D721Med (cell line): ENCODE measurements around the gene CENPV.

Source experiments
- DNase-seq: peaks from one replicate; pipeline ENCODE4 v3.0.0; 2011; ENCODE audit warnings: low spot score; ENCODE audit not compliant: insufficient read length
- FAIRE-seq: peaks from 2 replicates; lab custom pipeline; 2011; peaks lifted over from hg19 to GRCh38; lab: Jason Lieb, UNC
- TF ChIP-seq, protein P1 (sequence below): IDR thresholded peaks from 2 replicates; pipeline ENCODE4 v1.5.1; 2012; ENCODE audit warnings: mild to moderate bottlenecking, control low read depth; ENCODE audit not compliant: insufficient read depth; ENCODE audit errors: missing control alignments

The CENPV gene

DNA sequence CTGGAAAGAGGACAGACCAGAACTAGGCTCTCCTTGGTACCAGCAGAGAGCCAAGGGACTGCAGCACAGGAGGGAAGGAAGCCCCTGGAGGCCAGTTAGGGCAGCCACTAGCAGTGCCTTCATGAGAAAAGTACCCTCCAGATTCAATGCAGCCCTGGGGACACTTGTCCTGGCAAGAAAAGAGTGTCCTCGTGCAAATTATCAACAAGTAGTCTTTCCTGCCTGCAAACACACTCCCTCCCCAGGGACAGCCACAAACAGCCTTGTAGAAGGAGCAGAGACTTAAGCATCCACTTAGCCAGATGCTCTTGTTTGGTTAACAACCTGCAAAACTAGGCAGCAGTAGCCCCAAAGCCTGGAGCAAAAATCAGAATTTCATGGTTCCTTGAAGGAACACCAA, 24.3 kb downstream of the CENPV start:
- no peak for FAIRE-seq
- no peak for DNase-seq
- TF ChIP-seq, protein P1, sequence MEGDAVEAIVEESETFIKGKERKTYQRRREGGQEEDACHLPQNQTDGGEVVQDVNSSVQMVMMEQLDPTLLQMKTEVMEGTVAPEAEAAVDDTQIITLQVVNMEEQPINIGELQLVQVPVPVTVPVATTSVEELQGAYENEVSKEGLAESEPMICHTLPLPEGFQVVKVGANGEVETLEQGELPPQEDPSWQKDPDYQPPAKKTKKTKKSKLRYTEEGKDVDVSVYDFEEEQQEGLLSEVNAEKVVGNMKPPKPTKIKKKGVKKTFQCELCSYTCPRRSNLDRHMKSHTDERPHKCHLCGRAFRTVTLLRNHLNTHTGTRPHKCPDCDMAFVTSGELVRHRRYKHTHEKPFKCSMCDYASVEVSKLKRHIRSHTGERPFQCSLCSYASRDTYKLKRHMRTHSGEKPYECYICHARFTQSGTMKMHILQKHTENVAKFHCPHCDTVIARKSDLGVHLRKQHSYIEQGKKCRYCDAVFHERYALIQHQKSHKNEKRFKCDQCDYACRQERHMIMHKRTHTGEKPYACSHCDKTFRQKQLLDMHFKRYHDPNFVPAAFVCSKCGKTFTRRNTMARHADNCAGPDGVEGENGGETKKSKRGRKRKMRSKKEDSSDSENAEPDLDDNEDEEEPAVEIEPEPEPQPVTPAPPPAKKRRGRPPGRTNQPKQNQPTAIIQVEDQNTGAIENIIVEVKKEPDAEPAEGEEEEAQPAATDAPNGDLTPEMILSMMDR, result no peak

DNA sequence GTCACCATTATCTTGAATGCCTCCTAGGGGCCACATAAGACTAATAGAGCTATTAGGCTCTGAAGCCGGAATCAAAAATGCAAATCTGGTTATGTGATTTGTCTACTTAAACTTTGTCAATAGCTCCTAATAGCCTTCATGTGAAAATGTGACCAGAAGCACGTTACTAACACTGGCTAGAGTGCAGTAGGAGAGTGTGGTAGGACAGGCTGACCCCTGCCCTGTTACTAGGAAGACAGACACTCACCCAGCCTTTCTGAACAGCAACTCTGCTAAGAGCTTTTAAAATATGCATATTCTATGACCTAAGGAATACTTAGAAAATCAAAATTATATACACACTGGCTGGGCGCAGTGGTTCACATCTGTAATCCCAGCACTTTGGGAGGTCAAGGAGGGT, 26.3 kb downstream of the CENPV start:
- FAIRE-seq, result no peak
- DNase-seq, result no peak
- TF ChIP-seq, protein P1, result no peak

DNA sequence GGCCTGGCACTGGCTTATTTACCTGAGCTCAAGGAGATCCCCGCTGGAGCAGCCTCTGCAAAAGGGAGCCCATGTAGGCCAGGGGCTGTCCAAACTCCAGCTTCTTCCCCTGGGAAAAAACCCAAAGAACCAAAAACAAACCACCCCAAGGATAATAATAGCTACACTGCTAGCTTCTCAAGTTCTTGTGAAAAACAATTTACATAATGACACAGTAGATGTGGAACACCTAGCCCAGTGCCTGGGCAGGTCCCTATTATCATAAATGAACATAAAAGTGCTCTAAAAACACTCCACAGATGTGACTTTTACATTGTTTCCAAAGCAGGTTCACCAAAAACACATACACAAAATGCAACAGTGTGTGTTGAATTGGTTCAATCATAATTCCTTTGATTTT, 27.3 kb downstream of the CENPV start:
- FAIRE-seq (no peak), DNase-seq (no peak)
- TF ChIP-seq, protein P1, result no peak

DNA sequence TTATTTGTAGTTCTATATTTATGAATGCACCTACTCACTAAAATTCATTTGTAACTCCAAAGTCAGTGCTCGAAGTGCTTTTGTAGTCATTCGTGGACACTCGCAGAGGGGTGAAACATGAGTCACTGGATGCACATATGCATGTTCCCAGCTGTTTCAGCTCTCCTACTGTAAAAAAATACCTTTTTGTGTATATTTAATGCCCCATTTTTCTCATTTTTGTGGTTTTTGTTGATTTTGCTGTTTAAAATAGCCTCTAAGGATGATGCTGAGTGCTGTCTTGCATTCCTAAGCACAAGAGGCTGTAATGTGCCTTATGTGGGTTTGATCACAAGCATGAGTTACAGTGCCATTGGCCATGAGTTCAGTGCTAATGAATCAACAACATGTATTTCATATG, 30.6 kb downstream of the CENPV start:
- DNase-seq (no peak), FAIRE-seq (no peak)
- TF ChIP-seq, protein P1, result no peak

DNA sequence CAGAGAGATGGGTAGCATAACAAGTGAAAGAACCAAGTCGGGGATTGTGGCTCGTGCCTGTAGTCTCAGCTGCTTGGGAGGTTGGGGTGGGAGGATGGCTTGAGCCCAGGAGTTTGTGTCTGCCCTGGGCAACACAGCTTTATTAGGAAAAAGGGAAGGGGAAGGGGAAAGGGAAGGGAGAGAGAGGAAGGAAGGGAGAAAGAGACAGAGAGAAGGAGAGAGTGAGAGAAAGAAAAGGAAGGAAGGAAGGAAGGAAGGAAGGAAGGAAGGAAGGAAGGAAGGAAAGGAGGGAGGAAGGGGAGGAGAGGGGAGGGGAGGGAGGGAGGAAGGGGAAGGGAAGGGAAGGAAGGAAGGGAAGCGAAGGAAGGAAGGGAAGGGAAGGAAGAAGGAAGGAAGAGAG, 33.3 kb downstream of the CENPV start:
- TF ChIP-seq, protein P1, result no peak
- no peak for DNase-seq
- no peak for FAIRE-seq

DNA sequence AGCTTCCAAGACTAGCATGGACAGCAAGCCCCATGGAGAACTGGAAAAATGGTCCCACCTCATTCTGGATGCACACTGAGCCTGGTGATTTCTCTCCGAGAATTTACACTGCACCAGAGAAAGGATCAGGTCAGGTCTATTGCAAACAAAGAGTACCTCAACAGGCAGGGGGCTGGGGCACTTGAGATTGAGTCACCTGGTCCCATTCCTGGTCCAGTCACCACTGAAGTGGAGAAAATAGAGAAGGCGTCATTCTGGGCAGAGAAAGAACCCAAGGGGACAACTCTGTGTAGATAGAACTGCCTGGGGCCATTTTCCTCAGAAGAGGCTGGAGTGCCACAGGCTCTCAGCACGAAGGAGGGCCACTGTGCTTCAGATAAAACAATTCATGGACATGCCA, 38.4 kb downstream of the CENPV start:
- TF ChIP-seq, protein P1, result no peak
- DNase-seq (no peak), FAIRE-seq (no peak)

DNA sequence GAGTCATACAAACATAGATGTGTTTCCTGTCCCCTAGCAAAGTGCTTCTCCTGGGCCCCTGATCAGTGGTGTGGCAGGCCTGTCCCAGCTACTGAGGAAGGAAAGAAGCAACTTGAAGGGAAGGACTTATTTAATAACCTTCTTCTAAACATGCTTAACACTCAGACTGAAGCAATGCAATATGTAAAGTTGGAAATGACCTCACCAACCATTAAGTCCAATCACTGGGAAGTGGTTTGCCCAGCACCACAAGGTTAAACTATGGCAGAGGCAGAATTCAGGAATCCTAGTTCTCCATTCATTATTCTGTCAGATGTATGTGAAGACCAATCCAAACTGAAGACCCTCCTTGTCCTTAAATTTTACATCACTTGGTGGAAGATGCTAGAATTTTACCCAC, 39.1 kb downstream of the CENPV start:
- TF ChIP-seq, protein P1, result no peak
- DNase-seq (no peak), FAIRE-seq (no peak)
